ENCODE measurements around the gene FAM20C. TPM values are rescaled to one million over a fixed set of nuclear protein-coding genes. Genes with fewer than 3 reads are reported as not detected.

FAM20C gene
- polyA plus RNA-seq, 1 experiment, result 32.5 TPM

GRCh38 chr7:167090-167855, 25.1 kb upstream of the FAM20C start:
- no peaks in the 10 kb centered on the region for H3K36me3 ChIP-seq (ENCODE audit: control insufficient read depth, insufficient read depth, low read length)
- CTCF ChIA-PET, result interaction anchor here (0.8 to 1.5 kb wide), 4 partner anchors 13 to 222 kb away, joined by 3 read pairs; no protein-coding TSS in a partner anchor
- no peak overlapping the region for H3K4me3 ChIP-seq (ENCODE audit: low read depth, low read length)
- H3K27me3 ChIP-seq (ENCODE audit: control insufficient read depth, insufficient read depth, low read length), result peaks cover 17% of the 10 kb centered on the region
- no peak for DNase-seq (ENCODE audit: low read depth)
- no peak for TF ChIP-seq CTCF (IDR thresholded peaks at IDR 0.05; ENCODE audit: insufficient read depth, low read depth, low read length)
- POLR2A ChIA-PET, result no interaction called here

GRCh38 chr7:167976-168791, 24.2 kb upstream of the FAM20C start:
- Histone ChIP-seq H3K36me3 (ENCODE audit: control insufficient read depth, insufficient read depth, low read length) (no peaks in the 10 kb centered on the region), H3K4me3 (ENCODE audit: low read depth, low read length) (no peak overlapping the region), H3K27me3 (ENCODE audit: control insufficient read depth, insufficient read depth, low read length) (peaks cover 16% of the 10 kb centered on the region)
- TF ChIP-seq CTCF (IDR thresholded peaks at IDR 0.05; ENCODE audit: insufficient read depth, low read depth, low read length), result no peak
- DNase-seq (ENCODE audit: low read depth), result no peak
- ChIA-PET POLR2A (no interaction called here), CTCF (interaction anchor here (0.8 to 1.5 kb wide), 5 partner anchors 12 to 221 kb away, joined by 3 to 5 read pairs (median 3); no protein-coding TSS in a partner anchor)

GRCh38 chr7:169276-170172, 22.8 kb upstream of the FAM20C start:
- Histone ChIP-seq H3K27me3 (ENCODE audit: control insufficient read depth, insufficient read depth, low read length) (peaks cover 12% of the 10 kb centered on the region), H3K36me3 (ENCODE audit: control insufficient read depth, insufficient read depth, low read length) (no peaks in the 10 kb centered on the region), H3K4me3 (ENCODE audit: low read depth, low read length) (no peak overlapping the region)
- POLR2A ChIA-PET, result no interaction called here
- DNase-seq (ENCODE audit: low read depth), result no peak
- CTCF ChIA-PET, result interaction anchor here (1.4 kb wide), 1 partner anchor 10 kb away, joined by 5 read pairs; no protein-coding TSS in a partner anchor
- no peak for TF ChIP-seq CTCF (IDR thresholded peaks at IDR 0.05; ENCODE audit: insufficient read depth, low read depth, low read length)

DNA sequence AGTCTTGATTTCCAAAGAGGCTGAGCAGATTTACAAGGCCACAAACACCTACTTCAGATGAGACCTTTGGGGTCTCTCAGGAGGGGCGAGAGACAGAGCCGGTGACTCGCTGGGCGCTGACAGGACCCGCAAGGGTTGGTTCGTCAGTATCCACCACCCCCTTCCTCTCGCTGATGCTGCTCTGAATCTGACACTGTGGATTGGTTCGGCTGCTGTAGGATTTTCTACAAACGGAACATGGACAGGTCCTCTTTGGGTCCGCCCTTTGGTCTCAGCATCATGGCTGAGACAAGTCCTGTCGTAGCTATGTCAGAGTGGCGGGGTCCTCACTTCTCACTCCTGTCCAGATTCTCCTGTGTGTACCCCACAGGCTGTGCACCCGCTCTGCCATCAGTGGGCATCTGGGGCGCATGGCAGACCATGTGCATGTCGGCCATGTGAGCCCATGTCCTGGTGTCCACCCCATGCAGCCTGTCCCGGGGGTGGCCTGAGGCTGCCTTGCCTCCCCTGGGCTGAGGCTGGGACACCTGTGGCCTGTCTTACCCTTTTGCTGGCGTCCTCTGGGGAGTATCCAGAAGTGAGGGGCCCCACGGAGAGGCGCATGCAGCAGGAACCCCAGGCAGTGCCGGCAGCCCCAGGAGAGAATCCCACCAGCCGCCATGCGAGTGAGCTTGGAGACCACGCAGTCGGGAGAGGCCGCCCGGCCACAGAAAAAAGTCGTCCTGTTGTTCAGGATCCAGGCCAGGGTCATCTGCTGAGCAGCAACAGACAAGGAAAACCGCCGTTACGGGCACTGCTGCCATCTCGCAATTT, 21.6 kb upstream of the FAM20C start:
- ChIA-PET CTCF (no interaction called here), POLR2A (no interaction called here)
- H3K36me3 ChIP-seq (ENCODE audit: control insufficient read depth, insufficient read depth, low read length), result no peaks in the 10 kb centered on the region

More for the DNA sequence above, 21.6 kb upstream of the FAM20C start:
- Histone ChIP-seq H3K4me3 (ENCODE audit: low read depth, low read length) (no peak overlapping the region), H3K27me3 (ENCODE audit: control insufficient read depth, insufficient read depth, low read length) (peaks cover 11% of the 10 kb centered on the region)
- no peak for DNase-seq (ENCODE audit: low read depth)
- no peak for TF ChIP-seq CTCF (IDR thresholded peaks at IDR 0.05; ENCODE audit: insufficient read depth, low read depth, low read length)

All from BJ (cell line).